ENCODE data around the gene CBR4.

- no peak for TF ChIP-seq POLR2AphosphoS5 (IDR thresholded peaks at IDR 0.05; ENCODE audit: borderline replicate concordance, low read depth, low read length)
- no peak for TF ChIP-seq EZH2 (IDR thresholded peaks at IDR 0.05)
Observed at GRCh38 chr4:169039251-169039954, 29.3 kb upstream of the CBR4 start.

All from SK-N-MC (cell line).